Left lung (tissue), 10 donors: ENCODE results near the gene OR5B17. TPM values are rescaled to one million over a fixed set of nuclear protein-coding genes. Genes with fewer than 3 reads are reported as not detected.

Experiments
- ATAC-seq: fragments of 200-7000 bp; cut with Tn5 transposase; one replicate; pipeline ENCODE4 v1.9.1; 2020; ENCODE audit warnings: moderate library complexity
- DNase-seq, 4 donors: peaks; one replicate each; pipeline ENCODE4 v3.0.0-alpha.2; 2013 to 2020
- H3K27ac ChIP-seq, 2 donors: fragments of 200-600 bp; sonication (generic) in 1 of 2; one replicate each; pipeline versions ENCODE4 v1.5.0 to v1.8.0; 2020 to 2021
- H3K27me3 ChIP-seq, 2 donors: fragments of 200-600 bp; sonication (generic) in 1 of 2; one replicate each; pipeline versions ENCODE4 v1.5.0 to v1.8.0; 2020 to 2021
- H3K36me3 ChIP-seq, 2 donors: fragments of 200-600 bp; sonication (generic) in 1 of 2; one replicate each; pipeline versions ENCODE4 v1.5.0 to v1.8.0; 2020 to 2021
- H3K4me1 ChIP-seq, 2 donors: fragments of 200-600 bp; one replicate each; pipeline ENCODE4 v1.8.0; 2021
- H3K4me3 ChIP-seq, 2 donors: fragments of 200-600 bp; sonication (generic) in 1 of 2; one replicate each; pipeline versions ENCODE4 v1.5.0 to v1.8.0; 2020 to 2021; ENCODE audit warnings: mild to moderate bottlenecking in 1 of 2
- H3K9me3 ChIP-seq, 2 donors: fragments of 200-600 bp; sonication (generic) in 1 of 2; one replicate each; pipeline versions ENCODE4 v1.5.0 to v1.8.0; 2020 to 2021
- CTCF ChIP-seq, 2 donors: fragments of 200-600 bp; sonication (generic) in 1 of 2; IDR thresholded peaks; one replicate each; pipeline versions ENCODE4 v1.5.0 to v1.8.0; 2021; ENCODE audit warnings: antibody characterized with exemption in 2 of 2
- intact Hi-C, 2 donors: fragments of 100-400 bp; cut with DNase I; formaldehyde crosslinking; loops; one replicate each; pipeline versions ENCODE4 v1.11.2 to v1.14.2; 2022
- polyA plus RNA-seq, 6 donors: library from polyadenylated mRNA; unstranded; fragments of 120-200 nt; gene quantifications; one replicate each; pipeline ENCODE4 v1.2.1, GENCODE V29; 2013; ENCODE audit not compliant: insufficient read length in 6 of 6
- total RNA-seq, 2 donors: library from RNA; stranded (reverse); fragmentation: NEBNext Ultra II Directional; extraction: Animal tissue kit (Norgen Biotek cat#: 25700); gene quantifications; one replicate each; pipeline ENCODE4 v1.2.1, GENCODE V29; 2021
- donor health status: DM: no; HTN: yes; CAD: no.
- donor health status: DM: no; HTN: no; CAD: no.

The OR5B17 gene
- total and polyA plus RNA-seq, 8 donors = not detected

- TF ChIP-seq CTCF (IDR thresholded peaks at IDR 0.05) = no peak
- peaks cover 0 to 3% of the 10 kb centered on the region in 2 donors for H3K9me3 ChIP-seq
- no peak overlapping the region for H3K27ac ChIP-seq
- intact Hi-C loops = no loop called here
- H3K4me3 ChIP-seq = no peak overlapping the region
- no peak for DNase-seq
- no peaks in the 10 kb centered on the region for H3K4me1 ChIP-seq
- no peaks in the 10 kb centered on the region for H3K36me3 ChIP-seq
- no peaks in the 10 kb centered on the region for H3K27me3 ChIP-seq
- no peak for ATAC-seq
These were observed 24.2 kb downstream of the OR5B17 start for GRCh38 chr11:58334708-58335107.

- H3K4me3 ChIP-seq = no peak overlapping the region
- no peaks in the 10 kb centered on the region for H3K27me3 ChIP-seq
- no peak overlapping the region for H3K27ac ChIP-seq
- no peak for TF ChIP-seq CTCF (IDR thresholded peaks at IDR 0.05)
- DNase-seq (no peak), ATAC-seq (no peak)
- peaks cover 0 to 18% of the 10 kb centered on the region in 2 donors for H3K9me3 ChIP-seq
- intact Hi-C loops = no loop called here
- no peaks in the 10 kb centered on the region for H3K4me1 ChIP-seq
- no peaks in the 10 kb centered on the region for H3K36me3 ChIP-seq
These were observed 28.0 kb downstream of the OR5B17 start for GRCh38 chr11:58330861-58331260.

GRCh38 chr11:58318532-58318931, 40.3 kb downstream of the OR5B17 start:
- ATAC-seq (no peak), DNase-seq (no peak)
- TF ChIP-seq CTCF (IDR thresholded peaks at IDR 0.05) = no peak
- H3K27ac ChIP-seq = no peak overlapping the region
- no peaks in the 10 kb centered on the region for H3K9me3 ChIP-seq
- no peaks in the 10 kb centered on the region for H3K36me3 ChIP-seq
- no peak overlapping the region for H3K4me3 ChIP-seq
- H3K4me1 ChIP-seq = no peaks in the 10 kb centered on the region
- H3K27me3 ChIP-seq = no peaks in the 10 kb centered on the region
- intact Hi-C loops = no loop called here

- no peak for TF ChIP-seq CTCF (IDR thresholded peaks at IDR 0.05)
- no peaks in the 10 kb centered on the region for H3K36me3 ChIP-seq
- no peak overlapping the region for H3K4me3 ChIP-seq
- DNase-seq (no peak), ATAC-seq (no peak)
- intact Hi-C loops = no loop called here
- no peaks in the 10 kb centered on the region for H3K27me3 ChIP-seq
- no peaks in the 10 kb centered on the region for H3K9me3 ChIP-seq
- H3K27ac ChIP-seq = no peak overlapping the region
- no peaks in the 10 kb centered on the region for H3K4me1 ChIP-seq
These were observed 42.7 kb downstream of the OR5B17 start for GRCh38 chr11:58316142-58316541.

Other genes starting within 250 kb of the OR5B17 start
- not detected for gene OR9I1, start 233.5 kb downstream of the OR5B17 start, total RNA-seq
- not detected for gene OR9I1, start 233.5 kb downstream of the OR5B17 start, polyA plus RNA-seq
- not detected for gene OR9Q2, start 170.0 kb downstream of the OR5B17 start, total RNA-seq
- gene OR9Q2, start 170.0 kb downstream of the OR5B17 start, polyA plus RNA-seq = not detected
- not detected for gene OR1S2, start 154.9 kb downstream of the OR5B17 start, total RNA-seq
- gene OR1S2, start 154.9 kb downstream of the OR5B17 start, polyA plus RNA-seq = not detected
- gene OR1S1, start 146.3 kb downstream of the OR5B17 start, total RNA-seq = not detected
- gene OR1S1, start 146.3 kb downstream of the OR5B17 start, polyA plus RNA-seq = not detected
- not detected for gene OR10Q1, start 130.2 kb downstream of the OR5B17 start, total RNA-seq
- under 1 TPM in 4 of 6 donors, not detected in 2; 0.14 to 0.26 (median 0.18) TPM for gene OR10Q1, start 130.2 kb downstream of the OR5B17 start, polyA plus RNA-seq
- not detected for gene OR10W1, start 90.8 kb downstream of the OR5B17 start, total RNA-seq
- gene OR10W1, start 90.8 kb downstream of the OR5B17 start, polyA plus RNA-seq = not detected
- gene OR5B3, start 47.8 kb upstream of the OR5B17 start, total RNA-seq = not detected
- gene OR5B3, start 47.8 kb upstream of the OR5B17 start, polyA plus RNA-seq = not detected
- gene OR5B2, start 69.1 kb upstream of the OR5B17 start, total RNA-seq = not detected
- gene OR5B2, start 69.1 kb upstream of the OR5B17 start, polyA plus RNA-seq = under 1 TPM in 1 of 6 donors, not detected in 5; 0.09 TPM
- not detected for gene OR5B12, start 83.2 kb upstream of the OR5B17 start, total RNA-seq
- not detected for gene OR5B12, start 83.2 kb upstream of the OR5B17 start, polyA plus RNA-seq
- under 1 TPM in 1 of 2 donors, not detected in 1; 0.71 TPM for gene OR5B21, start 149.0 kb upstream of the OR5B17 start, total RNA-seq
- not detected for gene OR5B21, start 149.0 kb upstream of the OR5B17 start, polyA plus RNA-seq
- 10 to 100 TPM; 18.9 to 43.8 TPM for gene LPXN, start 216.8 kb upstream of the OR5B17 start, total RNA-seq
- 10 to 100 TPM in 3 of 6 donors, 1 to 10 TPM in 3; 8.1 to 10.5 (median 9.6) TPM for gene LPXN, start 216.8 kb upstream of the OR5B17 start, polyA plus RNA-seq
- 10 to 100 TPM; 41.3 to 50.1 TPM for gene ZFP91, start 220.0 kb upstream of the OR5B17 start, total RNA-seq
- gene ZFP91, start 220.0 kb upstream of the OR5B17 start, polyA plus RNA-seq = 10 to 100 TPM; 53.8 to 62.4 (median 59.2) TPM